DND-41 (cell line): ENCODE results near the gene SLC3A2.

Experiments used
- ATAC-seq: fragments of 200-7000 bp; cut with Tn5 transposase; 3 replicates; pipeline ENCODE4 v1.9.1; 2021; ENCODE audit warnings: low read depth; ENCODE audit not compliant: insufficient read depth
- DNase-seq: peaks from one replicate; pipeline ENCODE4 v3.0.0-alpha.2; 2020
- H2AFZ ChIP-seq: 2 replicates; pipeline ENCODE4 v1.6.0; 2012; ENCODE audit warnings: low read depth, low read length
- H3K27ac ChIP-seq: 2 replicates; pipeline ENCODE4 v1.5.1; 2012; ENCODE audit warnings: low read length, inconsistent platforms
- H3K27me3 ChIP-seq: fragments of 200-600 bp; sonication (generic); 2 replicates; pipeline ENCODE4 v1.6.0; 2012; ENCODE audit warnings: low read length, mild to moderate bottlenecking, inconsistent platforms; ENCODE audit not compliant: insufficient read depth, poor library complexity
- H3K36me3 ChIP-seq: 2 replicates; pipeline ENCODE4 v1.5.1; 2012; ENCODE audit warnings: low read length, inconsistent platforms; ENCODE audit not compliant: insufficient read depth
- H3K4me1 ChIP-seq: 2 replicates; pipeline ENCODE4 v1.5.1; 2012; ENCODE audit warnings: mild to moderate bottlenecking, low read length; ENCODE audit not compliant: insufficient read depth
- H3K4me2 ChIP-seq: 2 replicates; pipeline ENCODE4 v1.6.0; 2012; ENCODE audit warnings: mild to moderate bottlenecking, moderate library complexity, low read length, inconsistent platforms; ENCODE audit not compliant: insufficient read depth
- H3K4me3 ChIP-seq, 2 experiments: fragments of 200-600 bp in 1 of 2; shearing (Covaris generic) in 1 of 2; 2 replicates each; pipeline ENCODE4 v1.5.1; 2012 to 2016; ENCODE audit warnings: inconsistent platforms in 2 of 2, low read length in 2 of 2, mild to moderate bottlenecking in 2 of 2, low read depth in 1 of 2, moderate library complexity in 1 of 2
- H3K79me2 ChIP-seq: 2 replicates; pipeline ENCODE4 v1.6.0; 2012; ENCODE audit warnings: low read length, inconsistent platforms; ENCODE audit not compliant: insufficient read depth
- H3K9ac ChIP-seq: 2 replicates; pipeline ENCODE4 v1.6.0; 2012; ENCODE audit warnings: low read depth, mild to moderate bottlenecking, inconsistent platforms, low read length, moderate library complexity
- H3K9me3 ChIP-seq: 2 replicates; pipeline ENCODE4 v1.5.1; 2012; ENCODE audit warnings: low read length, moderate library complexity, mild to moderate bottlenecking, inconsistent platforms; ENCODE audit not compliant: insufficient read depth, severe bottlenecking
- H4K20me1 ChIP-seq: 2 replicates; pipeline ENCODE4 v1.6.0; 2012; ENCODE audit warnings: low read length; ENCODE audit not compliant: insufficient read depth
- EZH2 ChIP-seq: IDR thresholded peaks from 3 replicates; pipeline ENCODE4 v1.6.1; 2012; ENCODE audit warnings: borderline replicate concordance, low read depth, mild to moderate bottlenecking, moderate library complexity, low read length, inconsistent platforms; ENCODE audit not compliant: severe bottlenecking
- TF ChIP-seq, protein P1 (sequence below): IDR thresholded peaks from 2 replicates; pipeline ENCODE4 v1.5.1; 2012; ENCODE audit warnings: borderline replicate concordance, low read length, moderate library complexity, mild to moderate bottlenecking; ENCODE audit not compliant: poor library complexity, severe bottlenecking; ENCODE audit errors: extremely low read depth

The SLC3A2 gene

DNA sequence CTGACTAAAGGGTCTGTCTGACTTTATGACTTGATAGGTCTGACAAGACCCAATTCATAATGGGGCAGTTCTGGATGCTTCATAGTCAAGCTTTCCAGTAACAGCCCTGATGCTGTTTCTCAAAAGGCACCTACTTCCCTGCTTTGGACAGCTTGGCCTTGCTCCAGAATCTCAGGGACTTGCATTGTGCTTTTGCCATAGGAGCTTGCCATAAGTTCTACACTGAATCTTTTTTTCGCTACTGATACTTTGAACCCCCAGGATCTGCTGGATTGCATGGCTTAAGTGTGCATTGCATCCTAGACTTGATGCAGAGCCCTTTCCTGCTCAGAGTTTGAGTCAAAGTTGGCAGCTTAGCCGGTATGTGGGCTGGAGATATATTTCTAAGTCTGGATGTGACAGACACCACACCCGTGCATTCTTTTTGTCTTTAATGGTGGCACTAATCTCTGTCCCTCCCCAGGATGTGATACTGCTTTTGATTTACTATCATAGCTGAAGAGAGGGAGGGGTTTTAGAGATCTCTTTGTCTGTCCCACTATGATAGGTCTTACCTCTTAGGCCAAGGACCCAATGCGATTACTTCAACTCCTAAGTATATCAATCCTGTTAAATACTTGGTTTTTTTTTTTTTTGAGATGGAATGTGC is 16.9 kb upstream of the SLC3A2 start:
- H4K20me1 ChIP-seq: peaks cover 12% of the 10 kb centered on the region; the same call in 1 of the 2 replicates
- no peaks in the 10 kb centered on the region for H3K9me3 ChIP-seq
- H3K4me1 ChIP-seq: peaks cover 23% of the 10 kb centered on the region
- peaks cover 19% of the 10 kb centered on the region for H3K36me3 ChIP-seq
- H3K9ac ChIP-seq: no peak overlapping the region
- ATAC-seq (no peak), DNase-seq (no peak)
- no peak overlapping the region for H2AFZ ChIP-seq
- H3K4me2 ChIP-seq: no peak overlapping the region
- peaks cover 77% of the 10 kb centered on the region for H3K79me2 ChIP-seq
- TF ChIP-seq, protein P1, sequence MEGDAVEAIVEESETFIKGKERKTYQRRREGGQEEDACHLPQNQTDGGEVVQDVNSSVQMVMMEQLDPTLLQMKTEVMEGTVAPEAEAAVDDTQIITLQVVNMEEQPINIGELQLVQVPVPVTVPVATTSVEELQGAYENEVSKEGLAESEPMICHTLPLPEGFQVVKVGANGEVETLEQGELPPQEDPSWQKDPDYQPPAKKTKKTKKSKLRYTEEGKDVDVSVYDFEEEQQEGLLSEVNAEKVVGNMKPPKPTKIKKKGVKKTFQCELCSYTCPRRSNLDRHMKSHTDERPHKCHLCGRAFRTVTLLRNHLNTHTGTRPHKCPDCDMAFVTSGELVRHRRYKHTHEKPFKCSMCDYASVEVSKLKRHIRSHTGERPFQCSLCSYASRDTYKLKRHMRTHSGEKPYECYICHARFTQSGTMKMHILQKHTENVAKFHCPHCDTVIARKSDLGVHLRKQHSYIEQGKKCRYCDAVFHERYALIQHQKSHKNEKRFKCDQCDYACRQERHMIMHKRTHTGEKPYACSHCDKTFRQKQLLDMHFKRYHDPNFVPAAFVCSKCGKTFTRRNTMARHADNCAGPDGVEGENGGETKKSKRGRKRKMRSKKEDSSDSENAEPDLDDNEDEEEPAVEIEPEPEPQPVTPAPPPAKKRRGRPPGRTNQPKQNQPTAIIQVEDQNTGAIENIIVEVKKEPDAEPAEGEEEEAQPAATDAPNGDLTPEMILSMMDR: no peak
- no peak for TF ChIP-seq EZH2
- no peak overlapping the region for H3K4me3 ChIP-seq
- no peak overlapping the region for H3K27ac ChIP-seq
- no peaks in the 10 kb centered on the region for H3K27me3 ChIP-seq

DNA sequence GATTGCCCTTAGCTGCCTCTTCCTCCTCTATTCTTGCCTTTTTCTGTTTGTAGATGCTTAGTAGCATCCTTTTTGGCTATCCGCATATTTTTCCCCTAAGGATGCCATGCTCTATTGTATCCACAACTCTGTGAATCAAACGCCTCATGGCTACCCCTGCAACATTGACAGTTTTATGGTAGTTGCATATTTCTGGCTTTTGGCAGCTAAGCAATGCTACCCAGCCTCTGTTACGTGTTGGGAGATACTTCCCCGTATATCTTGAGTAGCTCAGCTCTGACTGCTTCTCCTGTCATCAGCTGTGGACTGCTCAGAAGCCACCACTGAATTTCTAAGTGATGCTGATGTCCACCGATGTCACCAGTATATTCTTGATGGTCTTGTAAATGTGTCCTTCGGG is 15.1 kb upstream of the SLC3A2 start:
- no peak for ATAC-seq
- Histone ChIP-seq H3K27ac (no peak overlapping the region), H4K20me1 (peaks cover 12% of the 10 kb centered on the region; the same call in 1 of the 2 replicates), H3K9me3 (no peaks in the 10 kb centered on the region), H3K9ac (no peak overlapping the region), H2AFZ (no peak overlapping the region), H3K79me2 (peaks cover 72% of the 10 kb centered on the region), H3K4me2 (no peak overlapping the region), H3K36me3 (peaks cover 22% of the 10 kb centered on the region), H3K4me1 (peaks cover 23% of the 10 kb centered on the region), H3K27me3 (no peaks in the 10 kb centered on the region), H3K4me3 (no peak overlapping the region)
- no peak for TF ChIP-seq EZH2
- TF ChIP-seq, protein P1: no peak
- no peak for DNase-seq

DNA sequence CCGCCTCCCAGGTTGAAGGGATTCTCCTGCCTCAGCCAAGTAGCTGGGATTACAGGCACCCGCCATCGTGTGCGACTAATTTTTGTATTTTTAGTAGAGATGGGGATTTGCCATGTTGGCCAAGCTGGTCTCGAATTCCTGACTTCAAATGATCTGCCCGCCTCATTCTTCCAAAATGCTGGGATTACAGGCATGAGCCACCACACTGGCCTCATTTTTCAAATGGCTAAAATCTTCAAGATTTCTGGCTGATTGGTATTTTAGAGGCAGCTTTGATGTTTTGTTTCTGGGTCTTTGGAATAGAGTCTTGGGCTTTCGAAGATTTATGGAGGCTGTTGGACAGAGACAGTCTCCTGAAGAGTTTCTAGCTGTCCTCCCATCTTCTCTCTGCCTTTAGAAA is 5.8 kb upstream of the SLC3A2 start:
- Histone ChIP-seq H3K27me3 (no peaks in the 10 kb centered on the region), H2AFZ (no peak overlapping the region), H4K20me1 (peaks cover 2% of the 10 kb centered on the region; the same call in 1 of the 2 replicates), H3K9ac (no peak overlapping the region), H3K79me2 (peaks cover 34% of the 10 kb centered on the region), H3K4me3 (no peak overlapping the region), H3K9me3 (no peaks in the 10 kb centered on the region), H3K4me1 (peaks cover 10% of the 10 kb centered on the region), H3K27ac (no peak overlapping the region), H3K36me3 (peaks cover 57% of the 10 kb centered on the region), H3K4me2 (no peak overlapping the region)
- ATAC-seq: no peak
- no peak for DNase-seq
- no peak for TF ChIP-seq EZH2
- TF ChIP-seq, protein P1: no peak
